GM23248 (cell line): ENCODE data around the gene DUSP21. TPM values are rescaled to one million over a fixed set of nuclear protein-coding genes. Genes with fewer than 3 reads are reported as not detected.
"Not testable (repeated sequence)": the region's sequence is repeated elsewhere in the genome, so short reads cannot be mapped to it uniquely, and the experiment has no call there.

Experiments
- DNase-seq: peaks from one replicate; pipeline ENCODE4 v3.0.0-alpha.2; 2015
- H2AFZ ChIP-seq: fragments of 200-600 bp; sonication (generic); 2 replicates; pipeline ENCODE4 v1.6.1; 2016; ENCODE audit warnings: antibody characterized with exemption
- H3F3A ChIP-seq: fragments of 200-600 bp; sonication (generic); 2 replicates; pipeline ENCODE4 v1.6.1; 2016; ENCODE audit warnings: mild to moderate bottlenecking, antibody characterized with exemption, mixed run types; ENCODE audit not compliant: insufficient read depth
- H3K27ac ChIP-seq: fragments of 200-600 bp; sonication (generic); 2 replicates; pipeline ENCODE4 v1.5.1; 2016; ENCODE audit warnings: mild to moderate bottlenecking
- H3K27me3 ChIP-seq: fragments of 200-600 bp; sonication (generic); replicated peaks from 2 replicates; pipeline ENCODE4 v1.6.1; 2016; ENCODE audit warnings: mild to moderate bottlenecking; ENCODE audit not compliant: insufficient read depth
- H3K36me3 ChIP-seq: fragments of 200-600 bp; sonication (generic); 2 replicates; pipeline ENCODE4 v1.6.1; 2016; ENCODE audit warnings: low read depth, mild to moderate bottlenecking
- H3K4me1 ChIP-seq: fragments of 200-600 bp; sonication (generic); 2 replicates; pipeline ENCODE4 v1.6.1; 2016; ENCODE audit warnings: mild to moderate bottlenecking; ENCODE audit not compliant: insufficient read depth
- H3K4me2 ChIP-seq: fragments of 200-600 bp; sonication (generic); one replicate; pipeline ENCODE4 v1.6.1; 2016; ENCODE audit warnings: mild to moderate bottlenecking; ENCODE audit not compliant: unreplicated experiment
- H3K4me3 ChIP-seq: fragments of 200-600 bp; sonication (generic); 2 replicates; pipeline ENCODE4 v1.5.1; 2016; ENCODE audit warnings: mild to moderate bottlenecking
- H3K79me2 ChIP-seq: fragments of 200-600 bp; sonication (generic); 2 replicates; pipeline ENCODE4 v1.6.1; 2016; ENCODE audit warnings: mild to moderate bottlenecking; ENCODE audit not compliant: insufficient read depth
- H3K9ac ChIP-seq: fragments of 200-600 bp; sonication (generic); 2 replicates; pipeline ENCODE4 v1.6.1; 2016; ENCODE audit warnings: mild to moderate bottlenecking
- H3K9me2 ChIP-seq: fragments of 200-600 bp; sonication (generic); 2 replicates; pipeline ENCODE4 v1.6.1; 2016; ENCODE audit warnings: mixed run types, mild to moderate bottlenecking, moderate library complexity; ENCODE audit not compliant: insufficient read depth
- H3K9me3 ChIP-seq: fragments of 200-600 bp; sonication (generic); one replicate; pipeline ENCODE4 v1.6.1; 2017; ENCODE audit warnings: low read depth
- H4K20me1 ChIP-seq: fragments of 200-600 bp; sonication (generic); 2 replicates; pipeline ENCODE4 v1.6.0; 2016; ENCODE audit not compliant: insufficient read depth
- EZH2 ChIP-seq: fragments of 200-600 bp; sonication (generic); IDR thresholded peaks from 2 replicates; pipeline ENCODE4 v1.6.1; 2018; ENCODE audit warnings: antibody characterized with exemption, mild to moderate bottlenecking; ENCODE audit not compliant: insufficient read depth, poor library complexity, severe bottlenecking
- EZH2phosphoT487 ChIP-seq: fragments of 200-600 bp; sonication (generic); IDR thresholded peaks from 2 replicates; pipeline ENCODE4 v1.6.1; 2018; ENCODE audit warnings: antibody characterized with exemption, moderate library complexity, mild to moderate bottlenecking, low read depth; ENCODE audit not compliant: insufficient read depth
- WGBS, 2 experiments: methylation state at CpG; one replicate each; pipeline ENCODE4 v1.1.6; 2015 to 2017; ENCODE audit warnings: low lambda C conversion rate in 2 of 2, low coverage in 1 of 2; ENCODE audit errors: missing lambda C conversion rate in 2 of 2; 5-methylcytosine and 5-hydroxymethylcytosine counted together
- in situ Hi-C: fragments of 300-500 bp; cut with MboI; formaldehyde crosslinking; loops from 2 replicates; pipeline ENCODE4 v1.15.0; 2020
- polyA plus RNA-seq: library from polyadenylated mRNA; unstranded; fragments of >200 nt; fragmentation: Nextera tagmentation; extraction: Ambion mirVana; gene quantifications from 2 replicates; pipeline ENCODE4 v1.2.1, GENCODE V29; 2016
- total RNA-seq: library from RNA; depleted of rRNA; stranded (reverse); fragments of >200 nt; shearing (Covaris generic); gene quantifications from 2 replicates; pipeline ENCODE4 v1.2.3, GENCODE V29; 2014; rRNA removed

Gene DUSP21
- total and polyA plus RNA-seq, 2 experiments from 2014 or later = not detected

- in situ Hi-C loops = no loop called here
- Histone ChIP-seq H3K27ac (no peak overlapping the region), H3K27me3 (no peaks in the 10 kb centered on the region), H3K9me2 (no peaks in the 10 kb centered on the region), H3K9ac (no peak overlapping the region), H4K20me1 (no peaks in the 10 kb centered on the region; the same call in 1 of the 2 replicates), H2AFZ (no peak overlapping the region), H3F3A (no peaks in the 10 kb centered on the region), H3K4me3 (no peak overlapping the region), H3K4me2 (no peak overlapping the region), H3K36me3 (no peaks in the 10 kb centered on the region), H3K9me3 (no peaks in the 10 kb centered on the region), H3K4me1 (no peaks in the 10 kb centered on the region), H3K79me2 (peaks cover 100% of the 10 kb centered on the region)
- 100% methylated on average over 1 of the region's 1 CpG; no CpG with 5 or more reads in 1 of the 2 experiments for WGBS, 2 experiments
- TF ChIP-seq EZH2phosphoT487 = no peak
- TF ChIP-seq EZH2 = no peak
- no peak for DNase-seq
These were observed 46.0 kb downstream of the DUSP21 start for GRCh38 chrX:44889824-44890223.

GRCh38 chrX:44890247-44890646 is 46.4 kb downstream of the DUSP21 start:
- WGBS, 2 experiments = 82 to 90% methylated on average over 3 of the region's 3 CpGs
- no peaks in the 10 kb centered on the region for H3K36me3 ChIP-seq
- no peaks in the 10 kb centered on the region for H3K4me1 ChIP-seq
- no peak overlapping the region for H3K27ac ChIP-seq
- no peak overlapping the region for H2AFZ ChIP-seq
- no peaks in the 10 kb centered on the region for H3K9me2 ChIP-seq
- H4K20me1 ChIP-seq = no peaks in the 10 kb centered on the region; the same call in 1 of the 2 replicates
- no peak for TF ChIP-seq EZH2phosphoT487
- no peak for TF ChIP-seq EZH2
- no peak overlapping the region for H3K9ac ChIP-seq
- no peaks in the 10 kb centered on the region for H3F3A ChIP-seq
- no peak overlapping the region for H3K4me2 ChIP-seq
- no peak overlapping the region for H3K4me3 ChIP-seq
- H3K9me3 ChIP-seq = no peaks in the 10 kb centered on the region
- in situ Hi-C loops = no loop called here
- peaks cover 100% of the 10 kb centered on the region for H3K79me2 ChIP-seq
- no peaks in the 10 kb centered on the region for H3K27me3 ChIP-seq
- no peak for DNase-seq

GRCh38 chrX:44890687-44891086 is 46.9 kb downstream of the DUSP21 start:
- in situ Hi-C loops, H3K27ac ChIP-seq, H3K4me3 ChIP-seq, H3K4me1 ChIP-seq, H4K20me1 ChIP-seq, H2AFZ ChIP-seq, H3F3A ChIP-seq, H3K27me3 ChIP-seq, H3K4me2 ChIP-seq, H3K9me2 ChIP-seq, H3K9me3 ChIP-seq, H3K36me3 ChIP-seq, DNase-seq, H3K9ac ChIP-seq: not testable (repeated sequence)
- WGBS, 2 experiments = 97 to 99% methylated on average over 5 to 6 of the region's 10 CpGs
- H3K79me2 ChIP-seq = peaks cover 100% of the 10 kb centered on the region

GRCh38 chrX:44891642-44892041 is 47.8 kb downstream of the DUSP21 start:
- DNase-seq = no peak
- WGBS, 2 experiments = 96 to 98% methylated on average over 6 of the region's 6 CpGs

More at GRCh38 chrX:44891642-44892041, 47.8 kb downstream of the DUSP21 start:
- TF ChIP-seq EZH2 (no peak), EZH2phosphoT487 (no peak)
- Histone ChIP-seq H3K4me2 (no peak overlapping the region), H3K9ac (no peak overlapping the region), H3K4me1 (no peaks in the 10 kb centered on the region), H3K36me3 (no peaks in the 10 kb centered on the region), H3K9me3 (no peaks in the 10 kb centered on the region), H3K79me2 (peaks cover 100% of the 10 kb centered on the region), H2AFZ (no peak overlapping the region), H3F3A (no peaks in the 10 kb centered on the region), H4K20me1 (no peaks in the 10 kb centered on the region; the same call in 1 of the 2 replicates), H3K27ac (no peak overlapping the region), H3K4me3 (no peak overlapping the region), H3K9me2 (no peaks in the 10 kb centered on the region), H3K27me3 (no peaks in the 10 kb centered on the region)
- in situ Hi-C loops = no loop called here

Other genes starting within 250 kb of the DUSP21 start
- gene KDM6A, start 29.2 kb downstream of the DUSP21 start, total RNA-seq = 12.0 and 31.2 TPM in 2 replicates
- gene KDM6A, start 29.2 kb downstream of the DUSP21 start, polyA plus RNA-seq = 4.5 and 5.8 TPM in 2 replicates